ENCODE data around the gene TEX14.

- TF ChIP-seq BHLHE40 (IDR thresholded peaks at IDR 0.05; ENCODE audit: borderline replicate concordance): no peak
- no peak for TF ChIP-seq ELF4 (IDR thresholded peaks at IDR 0.05)
- TF ChIP-seq TARDBP (IDR thresholded peaks at IDR 0.05): no peak
- no peak for TF ChIP-seq HDGF (IDR thresholded peaks at IDR 0.05; ENCODE audit: borderline replicate concordance)
- no peak for TF ChIP-seq SP1 (IDR thresholded peaks at IDR 0.05)
These were observed 159.3 kb downstream of the TEX14 start for GRCh38 chr17:58532555-58532951.

Measured in HEK293T (cell line).